Fibroblast of lung (primary cell): ENCODE data around the gene WDR47. TPM values are rescaled to one million over a fixed set of nuclear protein-coding genes. Genes with fewer than 3 reads are reported as not detected.

Experiments
- DNase-seq, 2 donors: peaks; one replicate each; pipeline versions ENCODE4 v3.0.0 to v3.0.0-alpha.2; 2010; ENCODE audit warnings: low read depth in 2 of 2
- H2AFZ ChIP-seq: 2 replicates; pipeline ENCODE4 v1.5.1; 2012; ENCODE audit warnings: low read length, control low read depth, inconsistent platforms
- H3K27ac ChIP-seq: 2 replicates; pipeline ENCODE4 v1.5.1; 2011; ENCODE audit warnings: low read length, control low read depth; ENCODE audit not compliant: insufficient read depth
- H3K27me3 ChIP-seq: 2 replicates; pipeline ENCODE4 v1.5.1; 2011; ENCODE audit warnings: mild to moderate bottlenecking, low read length; ENCODE audit not compliant: control insufficient read depth, insufficient read depth
- H3K36me3 ChIP-seq: 2 replicates; pipeline ENCODE4 v1.5.1; 2011; ENCODE audit warnings: low read length; ENCODE audit not compliant: control insufficient read depth, insufficient read depth
- H3K4me1 ChIP-seq: 2 replicates; pipeline ENCODE4 v1.5.1; 2011; ENCODE audit warnings: low read length; ENCODE audit not compliant: control insufficient read depth, insufficient read depth; ENCODE audit errors: extremely low read depth
- H3K4me2 ChIP-seq: 2 replicates; pipeline ENCODE4 v1.5.1; 2011; ENCODE audit warnings: low read length, control low read depth; ENCODE audit not compliant: insufficient read depth; ENCODE audit errors: extremely low read depth
- H3K4me3 ChIP-seq, 4 experiments: fragments of 200-600 bp in 1 of 4; sonication (generic) in 1 of 4; replicated peaks in 1 of 4; 2 replicates each; pipeline ENCODE4 v1.5.1; 2011 to 2016; ENCODE audit warnings: low read length in 4 of 4, low read depth in 3 of 4, mild to moderate bottlenecking in 3 of 4, control low read depth in 2 of 4, inconsistent platforms in 1 of 4, mixed read lengths in 1 of 4; ENCODE audit not compliant: insufficient read depth in 1 of 4; ENCODE audit errors: control extremely low read depth in 1 of 4
- H3K79me2 ChIP-seq: 2 replicates; pipeline ENCODE4 v1.5.1; 2012; ENCODE audit warnings: mild to moderate bottlenecking, low read length, inconsistent platforms; ENCODE audit not compliant: control insufficient read depth, insufficient read depth
- H3K9ac ChIP-seq: 2 replicates; pipeline ENCODE4 v1.5.1; 2011; ENCODE audit warnings: mild to moderate bottlenecking, low read length, control low read depth; ENCODE audit not compliant: insufficient read depth
- H3K9me3 ChIP-seq: 2 replicates; pipeline ENCODE4 v1.5.1; 2012; ENCODE audit warnings: low read depth, low read length; ENCODE audit not compliant: control insufficient read depth, insufficient read depth
- H4K20me1 ChIP-seq: 2 replicates; pipeline ENCODE4 v1.5.1; 2011; ENCODE audit warnings: low read length; ENCODE audit not compliant: control insufficient read depth, insufficient read depth; ENCODE audit errors: extremely low read depth
- CTCF ChIP-seq, 2 donors: IDR thresholded peaks in 1 of 2; conservative IDR thresholded peaks in 1 of 2; 1 replicate in 1 of 2; 2 replicates in 1 of 2; pipeline ENCODE4 v1.5.1; 2011 to 2012; ENCODE audit warnings: low read length in 2 of 2, control low read depth in 1 of 2, inconsistent platforms in 1 of 2, low read depth in 1 of 2, mild to moderate bottlenecking in 1 of 2
- EZH2 ChIP-seq: IDR thresholded peaks from 2 replicates; pipeline ENCODE4 v1.5.1; 2012; ENCODE audit warnings: low read length, control low read depth, mild to moderate bottlenecking; ENCODE audit errors: missing control alignments
- polyA plus RNA-seq, 2 donors: library from polyadenylated mRNA; depleted of rRNA in 1 of 2; stranded (reverse) in 1 of 2; unstranded in 1 of 2; fragments of >200 nt; gene quantifications; 2 replicates each; pipeline ENCODE4 v1.2.1, GENCODE V29; 2011 to 2012; ENCODE audit warnings: missing spikeins in 1 of 2
- total RNA-seq: library from RNA; depleted of rRNA; stranded (reverse); fragments of >200 nt; gene quantifications from 2 replicates; pipeline ENCODE4 v1.2.1, GENCODE V29; 2014

The WDR47 gene
- total and polyA plus RNA-seq, 2 donors (not counting 1 experiment from before 2014, with no cell fraction given) = 19.7 to 22.6 TPM

- TF ChIP-seq EZH2 (no peak), CTCF (conservative IDR thresholded peaks at IDR 0.05 in 1 of 2, IDR thresholded peaks at IDR 0.05 in 1 of 2; ENCODE audit: low read depth in 1 of 2, low read length in 2 of 2) (no peak)
- no peaks in the 10 kb centered on the region for H4K20me1 ChIP-seq
- H3K4me2 ChIP-seq = no peak overlapping the region
- no peaks in the 10 kb centered on the region for H3K27me3 ChIP-seq
- no peak overlapping the region for H3K27ac ChIP-seq
- H3K4me1 ChIP-seq = no peaks in the 10 kb centered on the region
- H3K4me3 ChIP-seq = no peak overlapping the region
- H2AFZ ChIP-seq = no peak overlapping the region
- H3K9me3 ChIP-seq = no peaks in the 10 kb centered on the region
- H3K79me2 ChIP-seq = no peaks in the 10 kb centered on the region
- no peak overlapping the region for H3K9ac ChIP-seq
- no peaks in the 10 kb centered on the region for H3K36me3 ChIP-seq
- DNase-seq = no peak
Observed at GRCh38 chr1:108976658-108977057, 65.2 kb downstream of the WDR47 start.

GRCh38 chr1:108972951-108973350 is 69.0 kb downstream of the WDR47 start:
- TF ChIP-seq CTCF (conservative IDR thresholded peaks at IDR 0.05 in 1 of 2, IDR thresholded peaks at IDR 0.05 in 1 of 2; ENCODE audit: low read depth in 1 of 2, low read length in 2 of 2) (no peak), EZH2 (no peak)
- peaks cover 3% of the 10 kb centered on the region for H3K36me3 ChIP-seq
- H4K20me1 ChIP-seq = no peaks in the 10 kb centered on the region
- no peaks in the 10 kb centered on the region for H3K9me3 ChIP-seq
- no peak overlapping the region for H2AFZ ChIP-seq
- DNase-seq = no peak
- no peaks in the 10 kb centered on the region for H3K79me2 ChIP-seq
- no peak overlapping the region for H3K27ac ChIP-seq
- H3K4me3 ChIP-seq = no peak overlapping the region
- no peak overlapping the region for H3K9ac ChIP-seq
- H3K4me2 ChIP-seq = no peak overlapping the region
- H3K4me1 ChIP-seq = no peaks in the 10 kb centered on the region
- H3K27me3 ChIP-seq = no peaks in the 10 kb centered on the region

GRCh38 chr1:108969346-108969745 is 72.6 kb downstream of the WDR47 start:
- Histone ChIP-seq H3K27me3 (no peaks in the 10 kb centered on the region), H3K9me3 (no peaks in the 10 kb centered on the region), H2AFZ (no peak overlapping the region), H3K79me2 (no peaks in the 10 kb centered on the region), H3K9ac (no peak overlapping the region), H3K4me2 (no peak overlapping the region), H3K27ac (no peak overlapping the region), H3K4me1 (no peaks in the 10 kb centered on the region), H3K4me3 (no peak overlapping the region), H3K36me3 (peaks cover 3% of the 10 kb centered on the region), H4K20me1 (no peaks in the 10 kb centered on the region)
- TF ChIP-seq CTCF (conservative IDR thresholded peaks at IDR 0.05 in 1 of 2, IDR thresholded peaks at IDR 0.05 in 1 of 2; ENCODE audit: low read depth in 1 of 2, low read length in 2 of 2) (no peak), EZH2 (no peak)
- DNase-seq = no peak
